NCI-H2107 (cell line): Measurements from ENCODE around the gene SLC38A10.
"Not testable (repeated sequence)": the region's sequence is repeated elsewhere in the genome, so short reads cannot be mapped to it uniquely, and the experiment has no call there.

Source experiments
- DNase-seq: peaks from one replicate; lab custom pipeline; 2025; lab: John Stamatoyannopoulos, UW

The SLC38A10 gene

DNA sequence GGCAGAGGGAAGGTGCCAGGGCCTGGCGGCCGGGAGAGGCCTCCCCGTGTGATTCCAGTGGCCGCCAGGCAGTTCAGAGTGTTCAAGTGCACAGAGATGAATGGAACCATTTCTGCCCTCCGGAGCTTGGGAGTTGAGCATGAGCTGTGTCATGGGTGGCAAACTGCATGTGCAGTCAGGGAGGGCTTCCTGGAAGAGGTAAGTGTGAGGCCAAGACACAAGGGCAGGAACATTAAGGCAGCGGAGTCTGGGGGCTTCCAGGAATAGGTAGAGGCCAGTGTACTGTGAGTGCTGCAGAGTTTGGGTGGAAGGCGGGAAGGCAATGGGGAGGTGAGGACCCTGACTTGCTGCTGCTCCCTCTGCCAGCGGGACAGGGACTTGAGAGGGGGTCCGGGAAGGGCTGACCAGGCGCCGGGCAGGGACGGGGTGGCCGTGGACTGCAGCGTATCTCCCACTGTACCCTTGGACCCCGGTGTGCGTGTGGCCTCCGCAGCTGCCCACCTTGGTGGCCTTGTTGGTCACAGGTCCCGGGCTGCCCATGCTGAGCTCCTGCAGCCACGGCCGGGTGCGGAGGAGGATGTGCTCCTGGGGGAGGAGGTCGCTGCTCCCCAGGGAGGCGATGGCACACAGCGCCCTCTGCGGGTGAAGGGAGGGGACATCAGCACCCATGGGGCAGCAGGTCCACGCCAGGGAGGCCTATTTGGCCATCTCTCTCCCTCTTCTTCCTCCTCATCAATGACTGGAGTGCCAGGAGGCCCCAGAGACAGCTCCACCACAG is 64.9 kb downstream of the SLC38A10 start:
- DNase-seq: no peak

DNA sequence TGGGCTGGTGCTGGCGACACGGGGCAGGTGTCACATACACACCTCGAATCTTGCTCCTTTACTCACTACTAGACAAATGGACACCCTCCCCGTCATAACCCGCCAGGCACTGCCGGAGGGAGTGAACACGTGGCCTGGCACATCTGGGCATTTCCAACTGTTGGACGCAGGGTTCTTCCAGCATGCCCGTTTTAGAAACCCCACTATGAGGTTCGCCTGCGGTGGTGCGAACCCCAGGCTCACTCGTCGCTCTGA is 65.5 kb downstream of the SLC38A10 start:
- no peak for DNase-seq

GRCh38 chr17:81228834-81229665 is 66.1 kb downstream of the SLC38A10 start:
- DNase-seq: no peak

- no peak for DNase-seq
Measured at GRCh38 chr17:81228420-81228819, 66.7 kb downstream of the SLC38A10 start.

GRCh38 chr17:81227630-81228029 is 67.5 kb downstream of the SLC38A10 start:
- DNase-seq: not testable (repeated sequence)

GRCh38 chr17:81223762-81224130 is 71.4 kb downstream of the SLC38A10 start:
- no peak for DNase-seq

GRCh38 chr17:81222906-81223761 is 72.0 kb downstream of the SLC38A10 start, which contains the start of gene CEP131:
TSS of gene CEP131 (minus strand) at chr17:81222965. CDS start at chr17:81220056, 2,909 bp downstream.
- peak; percentile 95 for DNase-seq

DNA sequence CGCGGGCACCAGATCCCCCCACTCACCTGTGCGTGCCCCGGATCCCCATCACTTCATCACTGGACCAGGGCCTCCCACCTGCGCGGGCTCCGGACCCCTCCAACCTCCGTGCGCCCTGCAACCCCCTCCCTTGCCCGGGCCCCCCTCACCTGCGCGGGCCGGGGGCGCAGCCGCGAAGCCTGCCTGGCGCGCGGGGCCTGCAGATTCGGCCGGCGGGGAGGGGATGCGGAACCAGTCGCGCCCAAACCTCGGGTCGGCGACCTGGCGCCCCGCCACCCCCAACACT is 72.5 kb downstream of the SLC38A10 start:
- no peak for DNase-seq

GRCh38 chr17:81221842-81222619 is 73.1 kb downstream of the SLC38A10 start:
- no peak for DNase-seq

GRCh38 chr17:81221371-81221841 is 73.7 kb downstream of the SLC38A10 start:
- DNase-seq: no peak

DNA sequence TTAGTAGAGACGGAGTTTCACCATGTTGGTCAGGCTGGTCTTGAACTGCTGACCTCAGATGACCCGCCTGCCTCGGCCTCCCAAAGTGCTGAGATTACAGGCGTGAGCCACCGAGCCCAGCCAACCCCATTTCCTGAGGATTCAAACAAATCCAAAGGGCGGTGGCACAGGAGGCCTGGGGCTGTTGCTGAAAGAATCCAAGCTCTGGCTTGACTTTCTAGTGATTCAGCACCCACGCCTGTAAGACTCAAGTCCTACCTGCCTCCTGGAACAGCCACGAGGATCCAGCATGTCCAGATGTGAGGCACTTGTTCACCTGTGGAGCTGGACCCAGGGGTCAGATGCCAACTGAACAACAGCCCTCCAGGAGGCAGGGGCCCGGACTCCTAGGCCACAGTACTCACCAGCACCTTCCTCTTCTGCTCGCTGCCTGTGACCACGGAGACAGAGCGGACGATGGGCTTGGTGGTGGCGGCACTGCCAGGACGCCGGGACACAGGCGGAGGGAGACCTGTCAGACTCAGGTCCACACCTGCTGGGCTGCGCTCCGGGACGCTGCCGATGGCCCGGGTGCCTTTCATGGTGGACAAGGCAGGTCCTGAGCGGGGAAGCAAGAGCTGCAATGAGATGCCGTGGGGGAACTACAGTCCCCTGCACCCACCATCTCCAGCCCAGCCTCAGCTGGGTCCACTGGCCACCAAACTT is 75.5 kb downstream of the SLC38A10 start:
- no peak for DNase-seq

GRCh38 chr17:81218991-81219390 is 76.1 kb downstream of the SLC38A10 start:
- DNase-seq: no peak

GRCh38 chr17:81218459-81218858 is 76.6 kb downstream of the SLC38A10 start:
- DNase-seq: no peak

DNA sequence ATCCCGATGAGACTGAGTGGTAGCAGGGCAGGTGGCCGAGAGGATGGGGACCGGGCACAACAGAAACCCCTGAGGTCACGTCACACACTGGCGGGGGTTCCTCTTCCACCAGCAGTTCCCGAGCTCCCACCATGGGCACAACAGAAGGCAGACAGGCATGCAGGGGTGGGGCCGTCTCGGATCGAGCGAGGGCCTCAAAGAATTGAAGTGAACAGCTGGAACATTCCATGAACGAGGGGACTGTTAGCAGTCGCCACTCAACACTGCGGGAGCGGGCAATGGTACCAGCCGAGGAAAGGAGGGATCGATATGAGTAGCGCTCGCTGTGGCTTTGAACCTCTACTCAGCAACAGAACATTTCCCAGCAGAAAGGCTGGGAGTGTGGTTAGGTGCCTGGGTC is 77.6 kb downstream of the SLC38A10 start:
- DNase-seq: no peak

DNA sequence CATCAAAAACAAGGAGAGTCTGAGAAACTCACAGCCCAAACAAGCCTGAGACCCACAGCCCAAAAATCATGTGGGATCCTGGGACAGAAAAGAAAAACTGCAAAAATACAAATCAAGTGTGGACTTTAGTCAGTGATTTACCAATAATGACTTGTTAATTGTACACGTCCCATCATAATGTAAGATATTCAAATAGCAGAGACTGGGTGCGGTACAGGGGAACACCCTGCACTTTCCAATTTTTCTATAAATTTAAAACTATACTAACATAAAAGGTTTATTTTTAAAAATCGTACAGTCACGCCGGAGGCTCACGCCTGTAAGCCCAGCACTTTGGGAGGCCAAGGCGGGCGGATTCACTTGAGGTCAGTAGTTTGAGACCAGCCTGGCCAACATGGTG is 81.1 kb downstream of the SLC38A10 start:
- DNase-seq: no peak

GRCh38 chr17:81212365-81212764 is 82.7 kb downstream of the SLC38A10 start:
- no peak for DNase-seq

GRCh38 chr17:81210868-81211267 is 84.2 kb downstream of the SLC38A10 start:
- DNase-seq: no peak

DNA sequence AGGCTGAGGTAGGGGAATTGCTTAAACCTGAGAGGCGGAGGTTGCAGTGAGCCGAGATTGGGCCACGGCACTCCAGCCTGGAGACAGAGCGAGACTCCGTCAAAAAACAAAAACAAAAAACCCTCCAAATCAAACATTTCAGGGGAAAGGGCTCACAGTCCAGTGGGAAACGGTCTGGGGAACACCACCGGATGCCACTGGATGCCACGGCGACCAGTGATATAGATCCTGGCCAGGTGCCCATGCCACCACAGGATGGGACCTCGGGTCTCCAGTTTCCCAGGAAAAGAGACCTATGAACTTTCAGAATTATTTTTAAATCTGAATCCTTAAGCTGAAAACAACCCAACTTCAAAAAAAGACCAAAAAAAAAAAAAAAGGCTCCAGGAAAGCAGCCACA is 84.6 kb downstream of the SLC38A10 start:
- DNase-seq: no peak

GRCh38 chr17:81209141-81209540 is 86.0 kb downstream of the SLC38A10 start:
- DNase-seq: no peak

DNA sequence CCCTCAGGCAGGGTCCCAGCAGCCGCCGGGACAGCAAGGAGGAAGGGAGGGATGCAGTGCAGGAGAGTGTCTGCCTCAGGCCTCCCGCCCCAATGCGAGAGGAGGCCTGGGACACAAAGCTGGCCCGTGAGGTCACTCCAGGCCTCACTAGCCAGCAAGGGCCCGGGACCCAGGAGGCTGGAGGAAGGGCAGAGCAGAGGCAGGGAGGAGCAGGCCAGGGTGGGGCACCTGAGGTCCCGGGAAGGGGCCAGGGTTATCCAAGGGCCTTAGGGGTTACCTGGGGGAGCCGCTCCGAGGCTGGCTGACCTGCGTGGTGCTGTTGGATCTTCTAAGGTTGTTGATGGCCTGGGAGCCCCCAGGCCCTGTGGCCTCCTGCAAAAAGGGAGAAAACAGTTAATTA is 86.5 kb downstream of the SLC38A10 start:
- DNase-seq: no peak
